PC-9 (cell line): Measurements from ENCODE around the gene KCNN3. TPM values are rescaled to one million over a fixed set of nuclear protein-coding genes. Genes with fewer than 3 reads are reported as not detected.

ENCODE experiments used
- BruUV-seq: library from RNA; stranded (reverse); fragments of 400-500 nt; replicated peaks from 2 replicates; lab custom pipeline; 2021; lab: Mats Ljungman, UMichigan
- CTCF ChIA-PET: fragments of 300-600 bp; sonication (Branson Sonifier 250); formaldehyde crosslinking; loops from one replicate; lab custom pipeline; 2022; ENCODE audit warnings: antibody characterized with exemption; lab: Charles Lee
- POLR2A ChIA-PET: fragments of 300-600 bp; sonication (Branson Sonifier 250); formaldehyde crosslinking; loops from one replicate; lab custom pipeline; 2022; ENCODE audit warnings: antibody characterized with exemption; ENCODE audit not compliant: unreplicated experiment; lab: Charles Lee
- DNase-seq, 2 experiments: peaks; one replicate each; pipeline versions ENCODE4 v3.0.0 to v3.0.0-alpha.2; 2015 to 2022; ENCODE audit warnings: mixed read lengths in 1 of 2
- H2AFZ ChIP-seq: fragments of 200-600 bp; sonication (generic); 2 replicates; pipeline ENCODE4 v1.8.1; 2017; ENCODE audit warnings: antibody characterized with exemption
- H3F3A ChIP-seq: fragments of 200-600 bp; sonication (generic); 2 replicates; pipeline ENCODE4 v1.8.1; 2017; ENCODE audit warnings: antibody characterized with exemption, mild to moderate bottlenecking, low read depth; ENCODE audit not compliant: insufficient read depth
- H3K27ac ChIP-seq: fragments of 200-600 bp; sonication (generic); 2 replicates; pipeline ENCODE4 v1.6.1; 2016; ENCODE audit warnings: mixed run types
- H3K27me3 ChIP-seq: fragments of 200-600 bp; sonication (generic); 2 replicates; pipeline ENCODE4 v1.6.1; 2016; ENCODE audit warnings: low read depth, mixed run types; ENCODE audit not compliant: insufficient read depth
- H3K36me3 ChIP-seq: fragments of 200-600 bp; sonication (generic); 2 replicates; pipeline ENCODE4 v1.6.1; 2016; ENCODE audit warnings: low read depth, mixed run types
- H3K4me1 ChIP-seq: fragments of 200-600 bp; sonication (generic); replicated peaks from 2 replicates; pipeline ENCODE4 v1.6.1; 2016; ENCODE audit warnings: mixed run types; ENCODE audit not compliant: insufficient read depth
- H3K4me2 ChIP-seq: fragments of 200-600 bp; sonication (generic); 2 replicates; pipeline ENCODE4 v1.6.1; 2017; ENCODE audit warnings: mixed run types
- H3K4me3 ChIP-seq: fragments of 200-600 bp; sonication (generic); 2 replicates; pipeline ENCODE4 v1.6.1; 2016; ENCODE audit warnings: mixed run types
- H3K79me2 ChIP-seq: fragments of 200-600 bp; sonication (generic); 2 replicates; pipeline ENCODE4 v1.6.1; 2017; ENCODE audit warnings: low read depth, mixed run types
- H3K9me2 ChIP-seq: fragments of 200-600 bp; sonication (generic); 2 replicates; pipeline ENCODE4 v1.8.1; 2017; ENCODE audit warnings: mild to moderate bottlenecking; ENCODE audit not compliant: insufficient read depth
- H3K9me3 ChIP-seq: fragments of 200-600 bp; sonication (generic); 2 replicates; pipeline ENCODE4 v1.8.1; 2016; ENCODE audit warnings: low read depth; ENCODE audit not compliant: insufficient read depth
- H4K20me1 ChIP-seq: fragments of 200-600 bp; sonication (generic); 2 replicates; pipeline ENCODE4 v1.8.1; 2017; ENCODE audit not compliant: insufficient read depth
- CTCF ChIP-seq: fragments of 200-600 bp; sonication (generic); conservative IDR thresholded peaks from 2 replicates; pipeline ENCODE4 v1.6.1; 2017; ENCODE audit warnings: mixed run types, antibody characterized with exemption, mild to moderate bottlenecking, moderate library complexity
- EZH2 ChIP-seq: fragments of 200-600 bp; sonication (generic); IDR thresholded peaks from 2 replicates; pipeline ENCODE4 v1.8.0; 2017; ENCODE audit warnings: antibody characterized with exemption, low read depth
- intact Hi-C: fragments of 100-400 bp; cut with micrococcal nuclease; formaldehyde crosslinking; loops from one replicate; pipeline ENCODE4 v1.10.0; 2022; ENCODE audit not compliant: unreplicated experiment
- total RNA-seq: library from RNA; stranded (reverse); gene quantifications from 2 replicates; pipeline ENCODE4 v1.2.3, GENCODE V29; 2021

The KCNN3 gene
- total RNA-seq, 1 experiment from 2014 or later, result 1.1 TPM

GRCh38 chr1:154864189-154864975 lies 5.7 kb downstream of the KCNN3 start:
- Histone ChIP-seq H3K9me3 (no peaks in the 10 kb centered on the region), H3K4me2 (no peak overlapping the region), H3K79me2 (no peaks in the 10 kb centered on the region), H3K27ac (no peak overlapping the region), H4K20me1 (no peaks in the 10 kb centered on the region), H3K9me2 (no peaks in the 10 kb centered on the region), H3K4me3 (no peak overlapping the region), H2AFZ (no peak overlapping the region), H3K36me3 (no peaks in the 10 kb centered on the region), H3F3A (no peaks in the 10 kb centered on the region), H3K4me1 (no peaks in the 10 kb centered on the region), H3K27me3 (peaks cover 48% of the 10 kb centered on the region)
- no peak for TF ChIP-seq CTCF
- no peak for TF ChIP-seq EZH2
- no peak for DNase-seq
- intact Hi-C loops, result no loop called here
- POLR2A ChIA-PET, result no interaction called here
- BruUV-seq, result no TSS peak
- CTCF ChIA-PET, result interaction anchor here (0.7 kb wide), 1 partner anchor 27 kb away, joined by 14 read pairs; no protein-coding TSS in a partner anchor

- Histone ChIP-seq H3K36me3 (no peaks in the 10 kb centered on the region), H3F3A (no peaks in the 10 kb centered on the region), H3K9me3 (no peaks in the 10 kb centered on the region), H3K27ac (no peak overlapping the region), H3K9me2 (no peaks in the 10 kb centered on the region), H4K20me1 (no peaks in the 10 kb centered on the region), H3K4me1 (no peaks in the 10 kb centered on the region), H3K79me2 (no peaks in the 10 kb centered on the region), H2AFZ (no peak overlapping the region), H3K27me3 (peaks cover 46% of the 10 kb centered on the region), H3K4me3 (no peak overlapping the region), H3K4me2 (no peak overlapping the region)
- DNase-seq, result peak in 1 of 2 experiments; percentile 15
- intact Hi-C loops, result no loop called here
- TF ChIP-seq CTCF (peak; percentile 82), EZH2 (no peak)
- no TSS peak for BruUV-seq
- CTCF ChIA-PET, result no interaction called here
- POLR2A ChIA-PET, result no interaction called here
Observed at GRCh38 chr1:154863315-154864174, 6.5 kb downstream of the KCNN3 start.

GRCh38 chr1:154862907-154863306 lies 7.2 kb downstream of the KCNN3 start:
- H3K9me3 ChIP-seq, result no peaks in the 10 kb centered on the region
- no peak overlapping the region for H3K4me3 ChIP-seq
- no peaks in the 10 kb centered on the region for H4K20me1 ChIP-seq
- no peaks in the 10 kb centered on the region for H3F3A ChIP-seq
- no peak overlapping the region for H3K4me2 ChIP-seq
- H3K79me2 ChIP-seq, result no peaks in the 10 kb centered on the region
- H3K36me3 ChIP-seq, result no peaks in the 10 kb centered on the region
- ChIA-PET POLR2A (no interaction called here), CTCF (no interaction called here)
- no TSS peak for BruUV-seq
- H3K27me3 ChIP-seq, result peaks cover 46% of the 10 kb centered on the region
- TF ChIP-seq CTCF, result no peak
- no peak for TF ChIP-seq EZH2
- no peak overlapping the region for H3K27ac ChIP-seq
- no peaks in the 10 kb centered on the region for H3K4me1 ChIP-seq
- DNase-seq, result no peak
- intact Hi-C loops, result no loop called here
- no peak overlapping the region for H2AFZ ChIP-seq
- no peaks in the 10 kb centered on the region for H3K9me2 ChIP-seq
